HG02571 (cell line): ENCODE data around the gene MAP2K5.
"Not testable (repeated sequence)": the region's sequence is repeated elsewhere in the genome, so short reads cannot be mapped to it uniquely, and the experiment has no call there.

Source experiments
- ATAC-seq: cut with Tn5 transposase; IDR thresholded peaks from one replicate; pipeline ENCODE4 v1.9.1; 2021; ENCODE audit warnings: mild to moderate bottlenecking, moderate library complexity; ENCODE audit not compliant: unreplicated experiment

MAP2K5 gene

GRCh38 chr15:67652586-67652985 is 110.1 kb downstream of the MAP2K5 start:
- no peak for ATAC-seq

DNA sequence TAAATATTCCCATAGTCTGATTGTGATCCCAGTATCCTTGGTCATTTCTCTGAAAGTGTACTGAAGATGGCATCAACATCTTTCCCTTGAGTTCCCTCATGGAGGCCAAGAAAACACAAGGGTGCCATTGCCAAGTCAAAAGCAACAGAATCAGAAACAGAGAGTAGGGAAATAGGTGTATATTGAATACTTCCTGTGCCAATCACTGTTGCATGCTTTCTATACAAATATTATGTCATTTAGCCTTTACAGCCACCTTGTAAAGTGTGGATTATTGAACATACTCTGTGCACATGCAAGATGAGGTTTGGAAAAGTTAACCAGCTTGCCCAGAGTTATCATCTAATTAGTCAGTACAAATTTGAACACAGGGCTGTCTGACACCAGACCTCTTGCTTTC is 117.9 kb downstream of the MAP2K5 start:
- no peak for ATAC-seq

DNA sequence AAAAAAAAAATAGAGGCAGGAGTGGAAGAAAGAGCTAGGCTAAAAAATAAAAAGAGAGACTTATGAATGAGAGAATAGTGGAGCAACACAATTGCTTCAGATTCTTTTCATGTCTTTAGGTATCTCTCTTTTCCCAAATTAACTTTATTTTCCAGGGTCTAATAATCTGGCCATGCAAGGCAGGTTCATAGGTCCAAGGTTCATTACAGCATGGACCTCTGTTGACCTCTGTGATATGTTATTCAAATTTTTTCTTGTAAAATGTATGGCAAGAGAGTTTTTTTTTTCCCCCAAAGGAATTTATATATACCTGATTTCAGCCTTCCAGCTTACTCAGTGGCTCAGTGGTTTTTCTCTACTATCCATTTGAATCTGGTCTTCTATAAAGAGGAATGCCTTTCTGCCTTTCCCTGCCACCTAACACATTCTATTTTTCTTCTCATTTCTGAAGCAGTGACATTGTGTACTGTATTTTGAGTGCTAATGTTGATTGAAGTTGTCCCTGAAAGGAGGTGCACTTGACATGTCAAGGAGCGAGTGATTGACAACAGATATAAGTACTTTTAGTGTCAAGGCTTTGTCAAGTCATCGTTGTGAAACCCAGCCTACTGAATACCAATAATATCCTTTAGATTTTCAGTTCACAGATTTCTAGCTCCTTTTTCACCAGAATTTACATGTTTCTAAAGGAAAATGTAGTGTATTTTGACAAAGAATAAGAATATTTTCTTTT is 118.5 kb downstream of the MAP2K5 start:
- no peak for ATAC-seq

GRCh38 chr15:67670647-67671305 is 128.3 kb downstream of the MAP2K5 start:
- ATAC-seq = no peak

DNA sequence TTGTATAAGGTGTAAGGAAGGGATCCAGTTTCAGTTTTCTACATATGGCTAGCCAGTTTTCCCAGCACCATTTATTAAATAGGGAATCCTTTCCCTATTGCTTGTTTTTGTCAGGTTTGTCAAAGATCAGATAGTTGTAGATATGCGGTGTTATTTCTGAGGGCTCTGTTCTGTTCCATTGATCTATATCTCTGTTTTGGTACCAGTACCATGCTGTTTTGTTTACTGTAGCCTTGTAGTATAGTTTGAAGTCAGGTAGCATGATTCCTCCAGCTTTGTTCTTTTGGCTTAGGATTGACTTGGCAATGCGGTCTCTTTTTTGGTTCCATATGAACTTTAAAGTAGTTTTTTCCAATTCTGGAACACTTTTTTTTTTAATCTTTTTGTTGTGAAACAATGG is 130.3 kb downstream of the MAP2K5 start:
- not testable (repeated sequence) for ATAC-seq

DNA sequence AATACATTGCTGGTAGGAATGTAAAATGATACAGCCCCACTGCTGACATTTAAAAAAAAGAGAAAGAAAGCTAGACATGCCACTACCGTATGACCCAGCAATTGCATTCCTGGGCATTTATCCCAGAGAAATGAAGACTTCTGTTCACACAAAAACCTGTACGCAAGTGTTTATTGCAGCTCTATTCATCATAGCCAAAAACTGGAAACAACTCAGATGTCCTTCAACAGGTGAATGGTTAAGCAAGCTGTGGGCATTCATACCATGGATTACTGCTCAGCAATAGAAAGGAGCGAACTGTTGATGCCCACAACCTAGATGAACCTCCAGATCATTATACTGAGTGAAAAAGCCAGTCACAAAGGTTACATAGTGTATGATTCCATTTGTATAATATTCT is 132.5 kb downstream of the MAP2K5 start:
- ATAC-seq = no peak

DNA sequence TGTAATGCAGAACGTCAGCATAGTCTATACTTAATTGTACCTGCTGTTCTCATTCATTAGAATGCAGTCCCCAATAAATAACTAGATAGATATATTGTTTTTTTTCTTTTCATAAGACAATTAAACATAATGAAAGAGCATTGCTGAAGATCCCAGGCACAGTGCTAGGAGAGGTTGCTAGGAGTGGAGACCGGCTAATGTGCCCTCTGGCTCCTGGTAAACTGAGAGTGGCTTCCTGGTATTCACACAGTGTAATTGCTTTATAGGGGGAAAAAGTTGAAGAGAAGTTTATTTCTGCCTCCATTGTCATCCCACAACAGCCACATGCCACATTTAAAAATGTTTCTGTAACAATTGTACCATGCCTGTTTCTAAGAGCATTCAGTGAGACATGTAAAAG is 135.6 kb downstream of the MAP2K5 start:
- no peak for ATAC-seq

- no peak for ATAC-seq
These were observed 136.5 kb downstream of the MAP2K5 start for GRCh38 chr15:67678993-67679392.

GRCh38 chr15:67680641-67681040 is 138.1 kb downstream of the MAP2K5 start:
- ATAC-seq = no peak

- ATAC-seq = no peak
These were observed 142.6 kb downstream of the MAP2K5 start for GRCh38 chr15:67685008-67685599.

GRCh38 chr15:67685716-67686115 is 143.2 kb downstream of the MAP2K5 start:
- ATAC-seq = no peak

DNA sequence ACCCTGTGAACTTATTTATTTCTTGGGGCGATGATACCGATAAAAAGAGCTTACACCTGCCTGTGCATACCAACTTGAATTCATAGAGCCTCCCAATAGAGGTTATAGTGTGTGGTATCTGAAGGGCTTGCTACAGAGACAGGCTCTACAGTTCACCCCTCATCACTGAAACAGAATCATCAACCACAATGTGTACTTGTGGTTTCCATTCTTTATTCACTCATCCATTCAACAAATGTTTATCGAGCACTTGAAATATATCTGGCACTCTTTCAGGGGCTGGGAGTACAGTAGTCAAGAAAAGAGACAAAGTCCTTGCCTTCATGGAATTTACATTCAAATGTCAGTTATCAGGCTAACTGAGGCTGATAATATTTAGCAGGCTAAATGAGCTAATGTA is 148.4 kb downstream of the MAP2K5 start:
- ATAC-seq = no peak

DNA sequence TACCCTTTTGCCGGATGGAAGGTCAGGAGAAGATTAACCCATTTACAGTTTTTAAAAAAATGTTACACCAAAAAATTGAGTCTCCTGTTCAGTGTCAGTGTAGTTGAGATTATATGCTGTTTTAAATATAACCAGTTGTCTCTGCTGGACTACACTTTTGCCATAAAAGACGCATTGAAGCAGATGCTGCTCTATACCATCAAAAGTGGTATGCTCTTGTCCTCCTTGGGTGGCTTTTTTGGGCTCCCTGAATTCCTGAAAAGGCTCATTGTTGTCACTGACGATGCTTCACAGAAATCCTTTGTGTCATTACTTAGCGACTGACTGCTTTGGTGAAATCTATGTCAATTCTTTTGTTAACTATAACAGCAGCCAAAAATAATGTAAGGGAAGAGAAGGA is 148.9 kb downstream of the MAP2K5 start:
- no peak for ATAC-seq

- no peak for ATAC-seq
These were observed 150.1 kb downstream of the MAP2K5 start for GRCh38 chr15:67692573-67692972.

- no peak for ATAC-seq
These were observed 153.6 kb downstream of the MAP2K5 start for GRCh38 chr15:67696087-67696486.

DNA sequence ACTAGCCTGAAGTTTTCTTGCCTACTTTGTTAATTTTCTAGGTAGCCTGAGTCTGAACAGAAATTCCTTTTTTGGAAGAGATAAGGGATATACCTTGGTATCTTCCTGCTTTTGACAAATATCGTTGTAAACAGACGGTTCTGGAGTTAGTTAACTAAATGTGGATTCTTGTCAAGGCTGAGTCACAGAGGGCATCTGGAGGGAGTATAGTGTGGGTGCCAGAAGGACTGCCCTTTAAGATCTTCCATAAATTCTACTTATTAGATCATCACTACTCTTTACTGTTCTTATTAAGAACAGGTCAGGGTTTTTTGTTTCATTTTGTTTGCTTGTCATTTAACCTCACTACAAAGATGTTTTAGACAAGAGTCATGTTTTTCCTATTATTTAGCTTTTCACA is 157.5 kb downstream of the MAP2K5 start:
- no peak for ATAC-seq

DNA sequence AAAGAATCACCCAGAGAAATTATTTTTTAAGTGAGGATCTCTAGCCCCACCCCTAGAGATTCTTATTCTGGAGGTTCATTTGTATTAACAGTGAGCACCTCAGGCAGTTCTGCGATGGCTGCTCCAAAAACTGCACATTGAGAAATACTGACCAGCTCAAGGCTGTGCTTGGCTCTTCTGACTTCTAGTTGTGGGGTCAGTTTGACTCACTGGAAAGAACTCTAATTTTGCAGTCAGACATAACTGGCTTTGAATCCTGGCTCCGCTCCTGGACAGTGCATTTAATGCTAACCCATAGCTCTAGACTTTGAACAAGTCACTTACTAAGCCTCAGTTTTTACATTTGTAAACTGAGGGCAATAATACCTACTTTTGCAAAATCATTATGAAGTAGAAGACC is 159.2 kb downstream of the MAP2K5 start:
- no peak for ATAC-seq

- no peak for ATAC-seq
These were observed 165.2 kb downstream of the MAP2K5 start for GRCh38 chr15:67707520-67708283.

GRCh38 chr15:67708500-67708899 is 166.0 kb downstream of the MAP2K5 start:
- no peak for ATAC-seq

- ATAC-seq = no peak
These were observed 172.7 kb downstream of the MAP2K5 start for GRCh38 chr15:67715170-67715569.

GRCh38 chr15:67716171-67716570 is 173.7 kb downstream of the MAP2K5 start:
- ATAC-seq = no peak

GRCh38 chr15:67717776-67718175 is 175.3 kb downstream of the MAP2K5 start:
- no peak for ATAC-seq
